Ovary (tissue), 3 donors: ENCODE data around the gene GPR68.

Experiments
- CTCF ChIP-seq, 3 donors: fragments of 450-650 bp in 2 of 3; fragments of 200-600 bp in 1 of 3; IDR thresholded peaks; one replicate each; pipeline versions ENCODE4 v1.5.1 to v1.8.0; 2016 to 2022; ENCODE audit warnings: antibody characterized with exemption in 3 of 3, mild to moderate bottlenecking in 1 of 3
- POLR2A ChIP-seq: fragments of 450-650 bp; IDR thresholded peaks from one replicate; pipeline ENCODE4 v1.6.1; 2017; ENCODE audit warnings: antibody characterized with exemption, mild to moderate bottlenecking, moderate library complexity
- donor health status: DM: no; HTN: no; CAD: no.

- no peak for TF ChIP-seq CTCF (IDR thresholded peaks at IDR 0.05)
- TF ChIP-seq POLR2A, result no peak
These were observed 1.4 kb downstream of the GPR68 start for GRCh38 chr14:91243074-91243471.
